Measurements from ENCODE around the gene UVRAG.

DNA sequence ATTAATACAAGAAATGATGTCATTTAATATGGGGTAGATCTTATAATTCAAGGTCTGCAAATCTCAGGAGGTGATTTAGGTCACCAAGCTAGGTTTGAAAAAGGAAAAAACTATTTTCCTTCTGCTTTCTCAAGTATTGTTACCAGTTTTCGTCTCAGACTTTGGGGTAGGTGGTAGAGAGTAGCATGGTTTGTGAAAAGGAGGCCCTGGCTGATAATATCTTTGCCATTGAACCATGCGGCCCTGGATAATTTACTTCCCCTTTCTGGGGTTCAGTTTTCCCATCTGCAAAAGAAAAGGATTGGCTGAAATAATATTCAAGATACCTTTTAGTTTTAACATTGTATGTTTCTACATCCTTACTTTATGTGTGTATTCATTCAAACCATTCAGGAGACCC is 299.2 kb downstream of the UVRAG start:
- TF ChIP-seq, protein P1, sequence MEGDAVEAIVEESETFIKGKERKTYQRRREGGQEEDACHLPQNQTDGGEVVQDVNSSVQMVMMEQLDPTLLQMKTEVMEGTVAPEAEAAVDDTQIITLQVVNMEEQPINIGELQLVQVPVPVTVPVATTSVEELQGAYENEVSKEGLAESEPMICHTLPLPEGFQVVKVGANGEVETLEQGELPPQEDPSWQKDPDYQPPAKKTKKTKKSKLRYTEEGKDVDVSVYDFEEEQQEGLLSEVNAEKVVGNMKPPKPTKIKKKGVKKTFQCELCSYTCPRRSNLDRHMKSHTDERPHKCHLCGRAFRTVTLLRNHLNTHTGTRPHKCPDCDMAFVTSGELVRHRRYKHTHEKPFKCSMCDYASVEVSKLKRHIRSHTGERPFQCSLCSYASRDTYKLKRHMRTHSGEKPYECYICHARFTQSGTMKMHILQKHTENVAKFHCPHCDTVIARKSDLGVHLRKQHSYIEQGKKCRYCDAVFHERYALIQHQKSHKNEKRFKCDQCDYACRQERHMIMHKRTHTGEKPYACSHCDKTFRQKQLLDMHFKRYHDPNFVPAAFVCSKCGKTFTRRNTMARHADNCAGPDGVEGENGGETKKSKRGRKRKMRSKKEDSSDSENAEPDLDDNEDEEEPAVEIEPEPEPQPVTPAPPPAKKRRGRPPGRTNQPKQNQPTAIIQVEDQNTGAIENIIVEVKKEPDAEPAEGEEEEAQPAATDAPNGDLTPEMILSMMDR (IDR thresholded peaks at IDR 0.05; ENCODE audit: low read depth, low read length) = no peak
- TF ChIP-seq EZH2phosphoT487 (IDR thresholded peaks at IDR 0.05; ENCODE audit: low read depth) = no peak

Measured in OCI-LY3 (cell line).